Panc1 (cell line): Measurements from ENCODE around the gene TST. TPM values are rescaled to one million over a fixed set of nuclear protein-coding genes. Genes with fewer than 3 reads are reported as not detected.

Experiments used
- ATAC-seq: fragments of 200-7000 bp; cut with Tn5 transposase; 2 replicates; pipeline ENCODE4 v1.9.1; 2020; ENCODE audit warnings: mild to moderate bottlenecking, moderate library complexity
- Bru-seq: library from RNA; stranded (reverse); fragments of 400-500 nt; gene quantifications from one replicate; lab custom pipeline; 2021; lab: Mats Ljungman, UMichigan
- BruChase-seq, 2 experiments: library from RNA; stranded (reverse); fragments of 400-500 nt; gene quantifications; one replicate each; lab custom pipeline; 2021; lab: Mats Ljungman, UMichigan
- BruUV-seq: library from RNA; stranded (reverse); fragments of 400-500 nt; replicated peaks from 2 replicates; lab custom pipeline; 2021; lab: Mats Ljungman, UMichigan
- CTCF ChIA-PET: fragments of 300-600 bp; sonication (Branson Sonifier 250); formaldehyde crosslinking; loops from one replicate; lab custom pipeline; 2022; ENCODE audit warnings: antibody characterized with exemption; lab: Charles Lee
- POLR2A ChIA-PET: fragments of 300-600 bp; sonication (Branson Sonifier 250); formaldehyde crosslinking; loops from one replicate; lab custom pipeline; 2022; ENCODE audit warnings: antibody characterized with exemption; lab: Charles Lee
- DNase-seq: peaks from one replicate; pipeline ENCODE4 v3.0.0-alpha.2; 2010; ENCODE audit warnings: low read depth, low spot score
- H3K27ac ChIP-seq: 2 replicates; pipeline ENCODE4 v1.5.1; 2011; ENCODE audit warnings: mild to moderate bottlenecking, low read length, inconsistent platforms
- H3K27me3 ChIP-seq: fragments of 200-500 bp; sonication (Bioruptor generic); 2 replicates; pipeline ENCODE4 v1.6.0; 2014; ENCODE audit warnings: low read length, inconsistent platforms; ENCODE audit not compliant: control insufficient read depth, insufficient read depth
- H3K36me3 ChIP-seq: fragments of 200-500 bp; sonication (Bioruptor generic); 2 replicates; pipeline ENCODE4 v1.5.1; 2014; ENCODE audit warnings: inconsistent platforms, mild to moderate bottlenecking, low read length, moderate library complexity; ENCODE audit not compliant: control insufficient read depth, insufficient read depth
- H3K4me1 ChIP-seq: 2 replicates; pipeline ENCODE4 v1.5.1; 2011; ENCODE audit warnings: inconsistent platforms, mild to moderate bottlenecking, low read length, moderate library complexity; ENCODE audit not compliant: control insufficient read depth, insufficient read depth
- H3K4me3 ChIP-seq, 2 experiments: 2 replicates each; pipeline ENCODE4 v1.5.1; 2011 to 2012; ENCODE audit warnings: low read depth in 2 of 2, low read length in 2 of 2, mild to moderate bottlenecking in 2 of 2, inconsistent platforms in 1 of 2, moderate library complexity in 1 of 2
- H3K9me3 ChIP-seq: fragments of 200-500 bp; sonication (Bioruptor generic); 2 replicates; pipeline ENCODE4 v1.5.1; 2014; ENCODE audit warnings: low read depth, mild to moderate bottlenecking, inconsistent platforms, low read length, moderate library complexity; ENCODE audit not compliant: control insufficient read depth, insufficient read depth
- CTCF ChIP-seq: fragments of 450-650 bp; IDR thresholded peaks from 2 replicates; pipeline ENCODE4 v1.5.1; 2017; ENCODE audit warnings: mild to moderate bottlenecking
- REST ChIP-seq, 2 experiments: IDR thresholded peaks; 2 replicates each; pipeline ENCODE4 v1.6.1; 2011 to 2012; ENCODE audit warnings: low read depth in 2 of 2, control low read depth in 1 of 2, low read length in 1 of 2, mild to moderate bottlenecking in 1 of 2, moderate library complexity in 1 of 2; ENCODE audit not compliant: insufficient read depth in 1 of 2
- SIN3A ChIP-seq: IDR thresholded peaks from 2 replicates; pipeline ENCODE4 v1.6.1; 2012; ENCODE audit warnings: low read depth, mild to moderate bottlenecking, low read length, moderate library complexity, borderline replicate concordance; ENCODE audit not compliant: insufficient read depth
- TCF7L2 ChIP-seq: IDR thresholded peaks from 2 replicates; pipeline ENCODE4 v1.6.1; 2011; ENCODE audit warnings: mild to moderate bottlenecking, low read depth, low read length, inconsistent platforms
- in situ Hi-C: cut with HindIII; loops from 2 replicates; pipeline ENCODE4 v1.10.0; 2016; ENCODE audit warnings: low sequenced_read_pairs, low pct_unique_long_range_greater_than_20kb
- intact Hi-C: fragments of 100-400 bp; cut with micrococcal nuclease; formaldehyde crosslinking; loops from one replicate; pipeline ENCODE4 v1.10.0; 2022; ENCODE audit not compliant: unreplicated experiment
- long read RNA-seq: library from polyadenylated mRNA; unstranded; transcript quantifications from one replicate; pipeline ENCODE4 v2.0.0, GENCODE V29; 2021; ENCODE audit not compliant: unreplicated experiment
- polyA plus RNA-seq: library from polyadenylated mRNA; unstranded; fragments of >200 nt; gene quantifications from one replicate; pipeline ENCODE4 v1.2.1, GENCODE V29; 2012; ENCODE audit warnings: missing spikeins; ENCODE audit not compliant: insufficient read length
- total RNA-seq: library from RNA; stranded (reverse); gene quantifications from one replicate; pipeline ENCODE4 v1.2.1, GENCODE V29; 2021; ENCODE audit not compliant: unreplicated experiment

Gene TST
- total RNA-seq (15.9 TPM), Bru-seq, nascent RNA (percentile 47 among the genes with signal in this experiment), BruChase-seq, experiment 1, labeled RNA remaining after a 2-hour chase (percentile 45 among the genes with signal in this experiment), BruChase-seq, experiment 2, labeled RNA remaining after a 6-hour chase (percentile 41 among the genes with signal in this experiment)
- 19.5 TPM for polyA plus RNA-seq
- long read RNA-seq, partial matches to known transcripts, result 0 of 12 reads
- long read RNA-seq, other reads (novel, unspliced or antisense), result 6 of 12 reads

- H3K36me3 ChIP-seq, result no peaks in the 10 kb centered on the region
- intact Hi-C loops, result no loop called here
Measured at GRCh38 chr22:37019309-37020191, at the start of gene TST, which contains the start of gene MPST. TSS of gene TST (minus strand) at chr22:37019447. CDS start at chr22:37018732, 715 bp downstream. TSS of gene MPST (plus strand) at chr22:37019742. CDS start at chr22:37019837, 95 bp downstream.

More at GRCh38 chr22:37019309-37020191, at the start of gene TST, which contains the start of gene MPST:
- peak; percentile 97 for ATAC-seq
- Histone ChIP-seq H3K4me3 (peak within 1 kb of the TSS; percentile 66 to 67), H3K27ac (peak within 1 kb of the TSS; percentile 71), H3K4me1 (0 out of 2 replicates have a peak, but pooled peaks cover 2% of the 10 kb centered on the region), H3K9me3 (no peaks in the 10 kb centered on the region), H3K27me3 (no peaks in the 10 kb centered on the region)
- TF ChIP-seq CTCF, result no peak
- TF ChIP-seq SIN3A, result 0 out of 2 replicates have a peak, but pooled peaks have one; percentile 31
- TF ChIP-seq REST (IDR thresholded peaks at IDR 0.05; ENCODE audit: insufficient read depth in 1 of 2, low read depth in 2 of 2, low read length in 1 of 2), result no peak
- TF ChIP-seq TCF7L2, result no peak
- no TSS peak for BruUV-seq
- in situ Hi-C loops, result no loop called here
- no peak for DNase-seq
- ChIA-PET CTCF (interaction anchor here (1.1 kb wide), 1 partner anchor 42 kb away, joined by 4 read pairs; no protein-coding TSS in a partner anchor), POLR2A (interaction anchor here (0.6 kb wide), 1 partner anchor 42 kb away, joined by 5 read pairs; no protein-coding TSS in a partner anchor)
